GM18505 (cell line): ENCODE results near the gene NPAS1.
"Not testable (repeated sequence)": the region's sequence is repeated elsewhere in the genome, so short reads cannot be mapped to it uniquely, and the experiment has no call there.

Experiments used
- ATAC-seq: cut with Tn5 transposase; IDR thresholded peaks from one replicate; pipeline ENCODE4 v1.9.1; 2021; ENCODE audit not compliant: unreplicated experiment
- POLR2A ChIP-seq: IDR thresholded peaks from 4 replicates; pipeline ENCODE4 v1.6.1; 2011; ENCODE audit warnings: borderline replicate concordance; ENCODE audit not compliant: insufficient read depth, insufficient read length; ENCODE audit errors: extremely low read depth

The NPAS1 gene

GRCh38 chr19:47075941-47076340 is 56.3 kb downstream of the NPAS1 start:
- TF ChIP-seq POLR2A: no peak
- no peak for ATAC-seq

- not testable (repeated sequence) for ATAC-seq
Observed at GRCh38 chr19:47078351-47078750, 58.7 kb downstream of the NPAS1 start.

- no peak for TF ChIP-seq POLR2A
- no peak for ATAC-seq
Observed at GRCh38 chr19:47081095-47081494, 61.5 kb downstream of the NPAS1 start.

- TF ChIP-seq POLR2A: no peak
- ATAC-seq: no peak
Observed at GRCh38 chr19:47082493-47082892, 62.9 kb downstream of the NPAS1 start.

GRCh38 chr19:47084879-47085439 is 65.3 kb downstream of the NPAS1 start:
- ATAC-seq: no peak
- TF ChIP-seq POLR2A: no peak

- no peak for ATAC-seq
- TF ChIP-seq POLR2A: no peak
Observed at GRCh38 chr19:47086280-47086679, 66.6 kb downstream of the NPAS1 start.

- no peak for TF ChIP-seq POLR2A
- ATAC-seq: no peak
Observed at GRCh38 chr19:47089767-47090350, 70.2 kb downstream of the NPAS1 start.

GRCh38 chr19:47093254-47093653 is 73.6 kb downstream of the NPAS1 start:
- ATAC-seq: no peak
- no peak for TF ChIP-seq POLR2A

- TF ChIP-seq POLR2A: no peak
- ATAC-seq: no peak
Observed at GRCh38 chr19:47093841-47094240, 74.2 kb downstream of the NPAS1 start.

- no peak for TF ChIP-seq POLR2A
- no peak for ATAC-seq
Observed at GRCh38 chr19:47094557-47095475, 75.2 kb downstream of the NPAS1 start.
